Kidney (tissue), 14 donors: ENCODE results near the gene DRAXIN. TPM values are rescaled to one million over a fixed set of nuclear protein-coding genes. Genes with fewer than 3 reads are reported as not detected.

Experiments used
- DNase-seq, 5 donors: peaks; one replicate each; pipeline ENCODE4 v3.0.0-alpha.2; 2013 to 2020
- FAIRE-seq: peaks from 2 replicates; lab custom pipeline; 2012; peaks lifted over from hg19 to GRCh38; lab: Jason Lieb, UNC
- H3K27ac ChIP-seq, 2 donors: one replicate each; pipeline ENCODE4 v1.7.0; 2013; ENCODE audit warnings: low read depth in 2 of 2, low read length in 2 of 2, inconsistent platforms in 1 of 2
- H3K27me3 ChIP-seq: one replicate; pipeline ENCODE4 v1.7.1; 2013; ENCODE audit warnings: low read length, inconsistent platforms; ENCODE audit not compliant: control insufficient read depth, insufficient read depth
- H3K36me3 ChIP-seq, 3 donors: one replicate each; pipeline versions ENCODE4 v1.7.0 to v1.7.1; 2013; ENCODE audit warnings: low read length in 3 of 3, control low read depth in 1 of 3, inconsistent platforms in 1 of 3; ENCODE audit not compliant: insufficient read depth in 3 of 3, control insufficient read depth in 2 of 3
- H3K4me1 ChIP-seq, 3 donors: one replicate each; pipeline versions ENCODE4 v1.7.0 to v1.7.1; 2013; ENCODE audit warnings: low read length in 3 of 3, inconsistent platforms in 1 of 3, low read depth in 1 of 3; ENCODE audit not compliant: control insufficient read depth in 2 of 3, insufficient read depth in 2 of 3
- H3K4me3 ChIP-seq, 3 donors: one replicate each; pipeline versions ENCODE4 v1.7.0 to v1.8.1; 2013; ENCODE audit warnings: low read length in 3 of 3, control low read depth in 1 of 3, inconsistent platforms in 1 of 3
- H3K9ac ChIP-seq, 3 donors: one replicate each; pipeline versions ENCODE4 v1.7.0 to v1.7.1; 2013; ENCODE audit warnings: low read length in 3 of 3, control low read depth in 1 of 3, inconsistent platforms in 1 of 3
- H3K9me3 ChIP-seq, 3 donors: one replicate each; pipeline versions ENCODE4 v1.7.0 to v1.7.1; 2013; ENCODE audit warnings: low read length in 3 of 3, control low read depth in 1 of 3, inconsistent platforms in 1 of 3; ENCODE audit not compliant: control insufficient read depth in 2 of 3, insufficient read depth in 1 of 3
- CTCF ChIP-seq: IDR thresholded peaks from 3 replicates; pipeline ENCODE4 v1.5.1; 2012; ENCODE audit warnings: mild to moderate bottlenecking, moderate library complexity, borderline replicate concordance; ENCODE audit not compliant: insufficient read depth; ENCODE audit errors: extremely low read depth
- intact Hi-C: fragments of 100-400 bp; cut with DNase I; formaldehyde crosslinking; loops from one replicate; pipeline ENCODE4 v1.11.1; 2022
- polyA plus RNA-seq: library from polyadenylated mRNA; stranded (reverse); fragments of 350-450 nt; fragmentation: Illumina TruSeq; extraction: RNeasy Lipid Tissue Mini Kit (QIAGEN cat#74804); gene quantifications from one replicate; pipeline ENCODE4 v1.2.3, GENCODE V29; 2014; ENCODE audit warnings: low read depth, low replicate concordance; ENCODE audit not compliant: insufficient read depth
- total RNA-seq: library from RNA; stranded (reverse); fragmentation: NEBNext Ultra II Directional; extraction: Animal tissue kit (Norgen Biotek cat#: 25700); gene quantifications from one replicate; pipeline ENCODE4 v1.2.1, GENCODE V29; 2021
- donor health status: control.
- donor health status: control.
- donor health status: control.
- donor health status: control.
- donor health status: control.
- donor health status: DM: yes; HTN: yes; CAD: no.
- donor health status: Normal renal cell carcinoma (clear cell type).

Gene DRAXIN
- total and polyA plus RNA-seq, 2 donors from 2014 or later = 0.17 to 0.28 TPM

- H3K9me3 ChIP-seq = no peaks in the 10 kb centered on the region
- DNase-seq = no peak
- no peak for FAIRE-seq
- no peaks in the 10 kb centered on the region for H3K36me3 ChIP-seq
- H3K4me1 ChIP-seq = peaks cover 0 to 3% (median 0%) of the 10 kb centered on the region in 3 donors
- no peak overlapping the region for H3K27ac ChIP-seq
- H3K4me3 ChIP-seq = no peak overlapping the region
- intact Hi-C loops = no loop called here
- TF ChIP-seq CTCF = no peak
- no peak overlapping the region for H3K9ac ChIP-seq
- H3K27me3 ChIP-seq = no peaks in the 10 kb centered on the region
Measured at GRCh38 chr1:11761285-11761684, 69.8 kb downstream of the DRAXIN start.

- intact Hi-C loops = no loop called here
- H3K4me1 ChIP-seq = peaks cover 0 to 3% (median 0%) of the 10 kb centered on the region in 3 donors
- H3K27me3 ChIP-seq = no peaks in the 10 kb centered on the region
- peak in 4 of 5 donors; percentile 31 to 67 (median 45) for DNase-seq
- H3K4me3 ChIP-seq = no peak within 1 kb of the TSS
- no peaks in the 10 kb centered on the region for H3K36me3 ChIP-seq
- H3K9ac ChIP-seq = no peak within 1 kb of the TSS
- TF ChIP-seq CTCF = no peak
- no peaks in the 10 kb centered on the region for H3K9me3 ChIP-seq
- FAIRE-seq = no peak
- H3K27ac ChIP-seq = no peak within 1 kb of the TSS
Measured at GRCh38 chr1:11761988-11762406, 70.5 kb downstream of the DRAXIN start, which contains the start of gene C1orf167. Gene C1orf167, plus strand, starts transcription at chr1:11762193. Its CDS starts 2,208 bp downstream, at chr1:11764401.

GRCh38 chr1:11764115-11764514 is 72.6 kb downstream of the DRAXIN start:
- peaks cover 0 to 3% (median 0%) of the 10 kb centered on the region in 3 donors for H3K4me1 ChIP-seq
- FAIRE-seq = no peak
- H3K4me3 ChIP-seq = no peak overlapping the region
- H3K27ac ChIP-seq = no peak overlapping the region
- no peak for TF ChIP-seq CTCF
- H3K27me3 ChIP-seq = no peaks in the 10 kb centered on the region
- no peak overlapping the region for H3K9ac ChIP-seq
- DNase-seq = no peak
- no peaks in the 10 kb centered on the region for H3K36me3 ChIP-seq
- intact Hi-C loops = no loop called here
- H3K9me3 ChIP-seq = no peaks in the 10 kb centered on the region

- no peak overlapping the region for H3K9ac ChIP-seq
- H3K4me1 ChIP-seq = peaks cover 0 to 3% (median 0%) of the 10 kb centered on the region in 3 donors
- TF ChIP-seq CTCF = no peak
- peak in 1 of 5 donors; percentile 36 for DNase-seq
- FAIRE-seq = no peak
- H3K27ac ChIP-seq = no peak overlapping the region
- no peaks in the 10 kb centered on the region for H3K36me3 ChIP-seq
- no peaks in the 10 kb centered on the region for H3K27me3 ChIP-seq
- intact Hi-C loops = no loop called here
- no peak overlapping the region for H3K4me3 ChIP-seq
- H3K9me3 ChIP-seq = no peaks in the 10 kb centered on the region
Measured at GRCh38 chr1:11764519-11764918, 73.0 kb downstream of the DRAXIN start.
